Psoas muscle (tissue), 8 donors: ENCODE data around the gene FILIP1. TPM values are rescaled to one million over a fixed set of nuclear protein-coding genes. Genes with fewer than 3 reads are reported as not detected.

Experiments used
- ATAC-seq, 4 donors: fragments of 200-7000 bp; cut with Tn5 transposase; one replicate each; pipeline ENCODE4 v1.9.1; 2020; ENCODE audit warnings: moderate library complexity in 3 of 4, mild to moderate bottlenecking in 2 of 4
- DNase-seq, 2 donors: peaks; one replicate each; pipeline ENCODE4 v3.0.0-alpha.2; 2020
- H3K27ac ChIP-seq: fragments of 200-600 bp; one replicate; pipeline ENCODE4 v1.8.0; 2022
- H3K27me3 ChIP-seq, 3 donors: fragments of 200-600 bp in 1 of 3; one replicate each; pipeline versions ENCODE4 v1.6.1 to v1.8.0; 2013 to 2022; ENCODE audit warnings: low read length in 2 of 3, mild to moderate bottlenecking in 2 of 3, moderate library complexity in 1 of 3; ENCODE audit not compliant: insufficient read depth in 3 of 3
- H3K36me3 ChIP-seq, 2 donors: fragments of 200-600 bp in 1 of 2; one replicate each; pipeline versions ENCODE4 v1.6.1 to v1.8.0; 2013 to 2022; ENCODE audit warnings: low read depth in 1 of 2, mild to moderate bottlenecking in 1 of 2, moderate library complexity in 1 of 2; ENCODE audit not compliant: insufficient read depth in 1 of 2
- H3K4me1 ChIP-seq: fragments of 200-600 bp; one replicate; pipeline ENCODE4 v1.8.0; 2022
- H3K4me3 ChIP-seq: fragments of 200-600 bp; one replicate; pipeline ENCODE4 v1.8.0; 2022; ENCODE audit warnings: mild to moderate bottlenecking
- H3K9me3 ChIP-seq: fragments of 200-600 bp; one replicate; pipeline ENCODE4 v1.8.0; 2022
- WGBS, 3 donors: extraction: QIAGEN DNeasy Blood & Tissue Kit; methylation state at CpG; one replicate each; pipeline versions ENCODE4 v1.1.6 to v1.1.7; 2013; 5-methylcytosine and 5-hydroxymethylcytosine counted together
- intact Hi-C, 2 donors: fragments of 100-400 bp; cut with DNase I; formaldehyde crosslinking; loops; one replicate each; pipeline versions ENCODE4 v1.11.0 to v1.14.2; 2022
- polyA plus RNA-seq, 3 donors: library from polyadenylated mRNA; stranded (reverse); fragments of 200-250 nt; gene quantifications; one replicate each; pipeline ENCODE4 v1.2.3, GENCODE V29; 2013
- total RNA-seq, 4 donors: library from RNA; stranded (reverse); fragmentation: NEBNext Ultra II Directional in 2 of 4; extraction: Animal tissue kit (Norgen Biotek cat#: 25700) in 2 of 4; gene quantifications; one replicate each; pipeline versions ENCODE4 v1.2.1 to v1.2.4, GENCODE V29; 2021 to 2023
- TF ChIP-seq, protein P1 (sequence below): fragments of 200-600 bp; IDR thresholded peaks from one replicate; pipeline ENCODE4 v1.8.0; 2022; ENCODE audit warnings: antibody characterized with exemption
- donor health status: healthy with polysubstance abuse.
- donor health status: DM: no; HTN: no; CAD: no; lungs with moderate emphysema.
- donor health status: Bipolar disorder and iron deficiency.
- donor health status: healthy.
- donor health status: DM: yes; HTN: yes; CAD: no.
- donor health status: DM: no; HTN: no; CAD: no.
- donor health status: DM: no; HTN: no; CAD: no.
- donor health status: DM: yes; HTN: yes; CAD: no.

Gene FILIP1
- total and polyA plus RNA-seq, 7 donors: 2.8 to 129 (median 71.5) TPM

DNA sequence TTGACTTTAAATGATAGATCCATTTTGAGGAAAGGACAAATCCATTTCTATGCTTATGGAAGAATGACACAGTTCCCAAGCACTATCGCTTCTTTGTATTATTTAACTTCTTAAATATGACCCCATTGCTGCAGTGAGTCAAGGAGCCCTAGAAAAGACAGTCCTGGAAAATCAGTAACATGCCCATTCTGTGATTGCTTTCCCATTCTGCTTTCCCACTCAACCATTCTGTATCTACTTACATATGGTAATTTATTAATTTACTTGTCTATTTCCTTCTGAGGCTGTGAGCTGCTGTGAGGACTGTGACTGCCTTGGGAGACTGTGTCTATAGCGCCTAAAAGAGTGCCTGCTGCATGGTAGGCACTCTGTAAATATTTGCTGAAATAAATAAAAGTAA is 123.6 kb downstream of the FILIP1 start:
- Histone ChIP-seq H3K4me3 (no peak overlapping the region), H3K9me3 (no peaks in the 10 kb centered on the region), H3K36me3 (no peaks in the 10 kb centered on the region), H3K27ac (peak overlapping the region; percentile 73), H3K4me1 (peaks cover 43% of the 10 kb centered on the region), H3K27me3 (no peaks in the 10 kb centered on the region)
- intact Hi-C loops: loop anchor here in 1 of 2 donors (10.0 kb wide), 1 partner anchor 235 kb away; the partner anchor contains the start of gene SENP6
- TF ChIP-seq, protein P1, sequence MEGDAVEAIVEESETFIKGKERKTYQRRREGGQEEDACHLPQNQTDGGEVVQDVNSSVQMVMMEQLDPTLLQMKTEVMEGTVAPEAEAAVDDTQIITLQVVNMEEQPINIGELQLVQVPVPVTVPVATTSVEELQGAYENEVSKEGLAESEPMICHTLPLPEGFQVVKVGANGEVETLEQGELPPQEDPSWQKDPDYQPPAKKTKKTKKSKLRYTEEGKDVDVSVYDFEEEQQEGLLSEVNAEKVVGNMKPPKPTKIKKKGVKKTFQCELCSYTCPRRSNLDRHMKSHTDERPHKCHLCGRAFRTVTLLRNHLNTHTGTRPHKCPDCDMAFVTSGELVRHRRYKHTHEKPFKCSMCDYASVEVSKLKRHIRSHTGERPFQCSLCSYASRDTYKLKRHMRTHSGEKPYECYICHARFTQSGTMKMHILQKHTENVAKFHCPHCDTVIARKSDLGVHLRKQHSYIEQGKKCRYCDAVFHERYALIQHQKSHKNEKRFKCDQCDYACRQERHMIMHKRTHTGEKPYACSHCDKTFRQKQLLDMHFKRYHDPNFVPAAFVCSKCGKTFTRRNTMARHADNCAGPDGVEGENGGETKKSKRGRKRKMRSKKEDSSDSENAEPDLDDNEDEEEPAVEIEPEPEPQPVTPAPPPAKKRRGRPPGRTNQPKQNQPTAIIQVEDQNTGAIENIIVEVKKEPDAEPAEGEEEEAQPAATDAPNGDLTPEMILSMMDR: no peak
- ATAC-seq (no peak), DNase-seq (no peak)
- 92 to 97% (median 94%) methylated on average over 2 of the region's 2 CpGs for WGBS, 3 donors

DNA sequence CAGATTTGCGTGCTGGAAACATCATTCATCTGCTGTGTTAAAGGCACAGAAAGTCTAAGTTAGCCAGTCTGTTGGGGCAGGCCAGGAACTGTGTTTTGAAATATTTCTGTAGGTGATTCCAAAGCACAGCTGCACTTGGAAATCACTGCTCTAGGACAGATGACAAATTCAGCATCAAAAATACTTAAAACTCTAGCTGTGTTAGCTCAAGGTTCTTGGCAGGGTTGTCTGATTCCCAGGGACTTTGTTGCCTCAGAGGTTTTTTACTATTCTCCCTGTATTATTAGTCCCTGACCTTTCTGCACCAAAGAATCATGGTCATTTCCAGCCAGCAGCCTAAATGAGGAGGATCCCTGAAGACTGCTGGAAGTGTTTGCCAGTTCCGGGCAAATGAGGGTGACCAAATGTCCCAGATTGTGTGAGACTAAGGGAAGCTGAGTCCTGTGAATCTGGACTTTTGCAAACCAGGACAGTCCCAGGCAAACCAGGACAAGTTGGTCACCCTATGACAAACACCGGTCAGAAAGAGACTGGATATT is 124.7 kb downstream of the FILIP1 start:
- TF ChIP-seq, protein P1: no peak
- DNase-seq (no peak), ATAC-seq (peak; percentile 34 to 67 (median 54))
- H3K4me3 ChIP-seq: no peak overlapping the region
- intact Hi-C loops: loop anchor here in 1 of 2 donors (5.0 kb wide), 2 partner anchors 138 to 158 kb away; no protein-coding TSS in a partner anchor
- H3K27ac ChIP-seq: peak overlapping the region; percentile 73
- no peaks in the 10 kb centered on the region for H3K9me3 ChIP-seq
- 38 to 68% (median 38%) methylated on average over 3 of the region's 3 CpGs for WGBS, 3 donors
- no peaks in the 10 kb centered on the region for H3K27me3 ChIP-seq
- H3K36me3 ChIP-seq: no peaks in the 10 kb centered on the region
- H3K4me1 ChIP-seq: peaks cover 41% of the 10 kb centered on the region

DNA sequence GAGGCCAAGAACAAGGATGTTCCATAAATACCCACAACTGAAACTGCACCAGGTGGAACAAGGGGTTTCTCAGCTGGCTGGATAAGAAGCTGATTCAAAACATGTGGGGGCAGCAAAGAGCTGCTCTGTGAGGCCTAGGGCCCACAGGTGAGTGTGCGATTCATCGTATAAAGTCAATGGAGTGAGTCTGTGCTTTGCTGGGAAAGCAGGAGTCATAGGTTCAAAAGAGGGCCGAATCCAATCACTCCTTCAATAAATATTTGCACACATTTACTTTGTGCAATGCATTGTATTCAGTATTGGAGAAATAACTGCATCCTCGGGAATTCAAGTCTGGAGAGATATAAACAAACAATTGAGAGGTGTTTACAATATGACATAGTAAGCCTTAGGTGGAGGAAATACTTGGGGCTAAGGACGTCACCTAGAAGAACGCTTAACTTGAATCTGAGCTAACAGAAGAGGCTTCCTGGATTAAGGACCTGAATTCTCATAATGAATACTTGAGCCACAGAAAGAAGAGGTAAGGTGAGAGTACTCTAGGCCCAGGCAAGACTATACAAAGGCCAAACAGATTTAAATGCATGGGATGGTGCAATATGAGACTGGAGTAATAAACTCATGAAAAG is 125.3 kb downstream of the FILIP1 start:
- H3K9me3 ChIP-seq: no peaks in the 10 kb centered on the region
- H3K4me1 ChIP-seq: peaks cover 41% of the 10 kb centered on the region
- no peaks in the 10 kb centered on the region for H3K27me3 ChIP-seq
- H3K4me3 ChIP-seq: no peak overlapping the region
- H3K27ac ChIP-seq: peak overlapping the region; percentile 73
- intact Hi-C loops: loop anchor here in 1 of 2 donors (5.0 kb wide), 2 partner anchors 139 to 159 kb away; no protein-coding TSS in a partner anchor
- H3K36me3 ChIP-seq: no peaks in the 10 kb centered on the region
- 45 to 62% (median 47%) methylated on average over 6 of the region's 6 CpGs for WGBS, 3 donors
- ATAC-seq (peak; percentile 89 to 92 (median 90)), DNase-seq (no peak)
- TF ChIP-seq, protein P1: peak; percentile 73

DNA sequence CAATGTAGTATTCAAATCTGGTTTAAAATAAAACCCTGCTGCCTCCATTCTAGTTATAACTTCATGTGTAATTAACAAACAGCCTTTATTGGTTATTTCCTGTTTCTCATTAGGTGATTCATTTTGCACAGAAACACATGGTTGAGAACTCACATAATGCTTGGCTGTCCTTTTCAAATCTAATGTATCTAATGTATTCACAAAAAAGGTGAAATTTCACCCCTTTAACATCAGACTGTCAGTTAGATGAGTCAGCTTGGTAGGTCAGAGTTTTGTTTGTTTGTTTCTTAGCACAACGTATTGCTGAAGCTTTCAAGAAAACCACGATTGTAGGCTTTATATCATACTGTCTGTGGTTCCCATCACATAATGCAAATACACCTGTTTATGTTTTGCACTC is 130.3 kb downstream of the FILIP1 start:
- intact Hi-C loops: loop anchor here in 1 of 2 donors (5.0 kb wide), 1 partner anchor 144 kb away; no protein-coding TSS in a partner anchor
- Histone ChIP-seq H3K36me3 (peaks cover 2 to 35% of the 10 kb centered on the region in 2 donors), H3K27ac (no peak overlapping the region), H3K27me3 (no peaks in the 10 kb centered on the region), H3K9me3 (no peaks in the 10 kb centered on the region), H3K4me1 (peaks cover 23% of the 10 kb centered on the region), H3K4me3 (no peak overlapping the region)
- DNase-seq: no peak
- no peak for ATAC-seq
- TF ChIP-seq, protein P1: no peak
- 84 to 92% (median 89%) methylated on average over 2 of the region's 2 CpGs for WGBS, 3 donors
